Uterus (tissue), 4 donors: Measurements from ENCODE around the gene ABCB6. TPM values are rescaled to one million over a fixed set of nuclear protein-coding genes. Genes with fewer than 3 reads are reported as not detected.

Experiments used
- DNase-seq, 2 donors: peaks; one replicate each; pipeline ENCODE4 v3.0.0-alpha.2; 2019 to 2020
- H3K27ac ChIP-seq, 2 donors: fragments of 200-600 bp; sonication (generic); 1 replicate in 1 of 2; 2 replicates in 1 of 2; pipeline ENCODE4 v1.5.1; 2016 to 2018
- H3K27me3 ChIP-seq, 2 donors: fragments of 200-600 bp; sonication (generic); one replicate each; pipeline ENCODE4 v1.5.1; 2018 to 2019; ENCODE audit warnings: control low read depth in 1 of 2
- H3K36me3 ChIP-seq, 2 donors: fragments of 200-600 bp; sonication (generic); one replicate each; pipeline ENCODE4 v1.5.1; 2019; ENCODE audit warnings: control low read depth in 1 of 2
- H3K4me1 ChIP-seq, 2 donors: fragments of 200-600 bp; sonication (generic); one replicate each; pipeline ENCODE4 v1.5.1; 2018 to 2019; ENCODE audit warnings: control low read depth in 1 of 2
- H3K4me3 ChIP-seq, 2 donors: fragments of 200-600 bp; sonication (generic); 1 replicate in 1 of 2; 2 replicates in 1 of 2; pipeline ENCODE4 v1.5.1; 2018 to 2019; ENCODE audit warnings: mild to moderate bottlenecking in 1 of 2
- H3K9me3 ChIP-seq, 2 donors: fragments of 200-600 bp; sonication (generic); one replicate each; pipeline ENCODE4 v1.5.1; 2019; ENCODE audit warnings: control low read depth in 1 of 2
- POLR2A ChIP-seq, 2 donors: fragments of 450-650 bp; IDR thresholded peaks; one replicate each; pipeline ENCODE4 v1.6.1; 2016; ENCODE audit warnings: antibody characterized with exemption in 2 of 2, mild to moderate bottlenecking in 1 of 2, moderate library complexity in 1 of 2
- intact Hi-C: fragments of 100-400 bp; cut with DNase I; formaldehyde crosslinking; loops from one replicate; pipeline ENCODE4 v1.15.1; 2023; ENCODE audit warnings: low total_unique reads
- total RNA-seq, 4 donors: library from RNA; depleted of rRNA in 3 of 4; stranded (reverse); fragments of >200 nt in 3 of 4; gene quantifications; one replicate each; pipeline versions ENCODE4 v1.1.0 to v1.2.4, GENCODE V29; 2014 to 2023
- TF ChIP-seq, protein P1 (sequence below), 4 experiments: fragments of 200-600 bp in 2 of 4; fragments of 450-650 bp in 2 of 4; sonication (generic) in 2 of 4; IDR thresholded peaks; one replicate each; pipeline ENCODE4 v1.5.1; 2016 to 2019; ENCODE audit warnings: antibody characterized with exemption in 4 of 4, mild to moderate bottlenecking in 2 of 4, moderate library complexity in 1 of 4
- donor health status: DM: yes; HTN: yes; CAD: no.

ABCB6 gene
- total RNA-seq, 4 donors from 2014 or later = 7.1 to 37.6 (median 27.7) TPM

- DNase-seq = no peak
- Histone ChIP-seq H3K4me1 (peaks cover 0 to 7% of the 10 kb centered on the region in 2 donors), H3K27me3 (no peaks in the 10 kb centered on the region), H3K4me3 (peak overlapping the region; percentile 58 to 91), H3K27ac (peak overlapping the region; percentile 92 to 98), H3K36me3 (no peaks in the 10 kb centered on the region), H3K9me3 (no peaks in the 10 kb centered on the region)
- intact Hi-C loops = no loop called here
- TF ChIP-seq, protein P1, sequence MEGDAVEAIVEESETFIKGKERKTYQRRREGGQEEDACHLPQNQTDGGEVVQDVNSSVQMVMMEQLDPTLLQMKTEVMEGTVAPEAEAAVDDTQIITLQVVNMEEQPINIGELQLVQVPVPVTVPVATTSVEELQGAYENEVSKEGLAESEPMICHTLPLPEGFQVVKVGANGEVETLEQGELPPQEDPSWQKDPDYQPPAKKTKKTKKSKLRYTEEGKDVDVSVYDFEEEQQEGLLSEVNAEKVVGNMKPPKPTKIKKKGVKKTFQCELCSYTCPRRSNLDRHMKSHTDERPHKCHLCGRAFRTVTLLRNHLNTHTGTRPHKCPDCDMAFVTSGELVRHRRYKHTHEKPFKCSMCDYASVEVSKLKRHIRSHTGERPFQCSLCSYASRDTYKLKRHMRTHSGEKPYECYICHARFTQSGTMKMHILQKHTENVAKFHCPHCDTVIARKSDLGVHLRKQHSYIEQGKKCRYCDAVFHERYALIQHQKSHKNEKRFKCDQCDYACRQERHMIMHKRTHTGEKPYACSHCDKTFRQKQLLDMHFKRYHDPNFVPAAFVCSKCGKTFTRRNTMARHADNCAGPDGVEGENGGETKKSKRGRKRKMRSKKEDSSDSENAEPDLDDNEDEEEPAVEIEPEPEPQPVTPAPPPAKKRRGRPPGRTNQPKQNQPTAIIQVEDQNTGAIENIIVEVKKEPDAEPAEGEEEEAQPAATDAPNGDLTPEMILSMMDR (IDR thresholded peaks at IDR 0.05) = no peak
- no peak for TF ChIP-seq POLR2A (IDR thresholded peaks at IDR 0.05)
These were observed 9.5 kb upstream of the ABCB6 start for GRCh38 chr2:219228041-219228910.

DNA sequence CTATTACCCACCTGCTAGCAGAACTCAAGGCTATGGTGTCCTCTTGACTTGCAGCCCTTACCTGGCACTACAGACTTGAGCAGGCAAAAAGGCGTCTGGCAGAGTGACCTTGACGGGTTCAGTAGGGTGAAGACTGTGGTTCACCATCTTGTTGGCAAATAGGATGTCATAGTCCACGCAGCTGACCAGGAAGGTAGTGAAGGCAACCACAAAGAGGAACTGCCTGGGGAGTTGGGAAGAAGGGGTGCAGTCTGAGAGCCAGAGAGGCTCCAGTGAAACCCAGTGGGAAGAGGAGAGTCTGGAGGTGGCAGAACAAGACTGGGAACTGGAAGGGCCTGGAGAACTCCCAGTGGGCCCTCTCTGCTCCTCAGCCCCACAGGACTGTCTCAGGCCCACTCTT lies 6.6 kb upstream of the ABCB6 start:
- intact Hi-C loops = no loop called here
- peaks cover 0 to 7% of the 10 kb centered on the region in 2 donors for H3K4me1 ChIP-seq
- H3K27ac ChIP-seq = no peak overlapping the region
- DNase-seq = no peak
- no peaks in the 10 kb centered on the region for H3K9me3 ChIP-seq
- no peaks in the 10 kb centered on the region for H3K36me3 ChIP-seq
- H3K27me3 ChIP-seq = no peaks in the 10 kb centered on the region
- no peak overlapping the region for H3K4me3 ChIP-seq
- TF ChIP-seq POLR2A (IDR thresholded peaks at IDR 0.05) = no peak
- TF ChIP-seq, protein P1 (IDR thresholded peaks at IDR 0.05) = no peak

DNA sequence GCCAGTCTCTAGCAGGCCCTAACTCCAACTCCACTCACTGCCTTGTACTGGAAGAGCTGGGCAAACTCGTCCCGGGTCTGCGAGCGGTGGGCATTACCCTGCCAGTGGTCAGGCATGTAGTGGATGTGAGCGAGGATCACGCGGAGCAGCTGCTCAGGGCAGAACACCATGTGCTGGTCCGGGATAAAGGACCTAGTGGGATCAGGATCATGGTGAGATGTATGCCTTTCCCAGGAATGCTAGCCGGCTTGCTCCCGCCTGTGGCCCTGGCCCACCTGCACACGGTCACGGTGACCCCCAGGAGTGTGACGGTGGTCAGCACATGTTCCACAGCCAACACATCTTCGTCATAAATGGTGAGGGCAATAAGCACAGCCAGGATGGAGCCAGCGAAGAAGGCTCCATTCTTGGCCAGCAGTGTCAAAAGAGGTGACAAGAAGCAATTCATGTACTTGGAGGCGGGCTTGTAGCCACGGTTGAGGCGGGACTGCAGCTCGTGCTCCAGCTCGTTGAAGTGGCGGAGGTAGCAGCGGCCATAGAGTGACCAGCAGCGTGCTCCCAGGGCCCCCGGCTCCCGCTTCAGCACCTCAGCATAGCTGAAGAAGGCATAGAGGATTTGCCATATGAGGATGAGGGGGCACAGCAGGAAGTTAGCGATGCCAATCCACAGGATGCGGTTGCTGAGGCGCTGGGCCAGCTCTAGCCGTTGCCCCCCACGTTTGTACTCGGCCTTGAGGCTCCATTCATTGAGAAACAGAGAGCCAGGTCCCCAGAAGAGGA lies 5.3 kb upstream of the ABCB6 start:
- Histone ChIP-seq H3K36me3 (no peaks in the 10 kb centered on the region), H3K27ac (no peak overlapping the region), H3K9me3 (no peaks in the 10 kb centered on the region), H3K27me3 (no peaks in the 10 kb centered on the region), H3K4me3 (no peak overlapping the region), H3K4me1 (peaks cover 0 to 13% of the 10 kb centered on the region in 2 donors)
- intact Hi-C loops = no loop called here
- no peak for DNase-seq
- TF ChIP-seq, protein P1 (IDR thresholded peaks at IDR 0.05) = no peak
- TF ChIP-seq POLR2A (IDR thresholded peaks at IDR 0.05) = no peak

GRCh38 chr2:219221957-219222518 lies 3.3 kb upstream of the ABCB6 start:
- Histone ChIP-seq H3K27ac (no peak overlapping the region), H3K9me3 (no peaks in the 10 kb centered on the region), H3K4me3 (no peak overlapping the region), H3K36me3 (no peaks in the 10 kb centered on the region), H3K27me3 (no peaks in the 10 kb centered on the region), H3K4me1 (peaks cover 0 to 11% of the 10 kb centered on the region in 2 donors)
- no peak for DNase-seq
- intact Hi-C loops = no loop called here
- TF ChIP-seq, protein P1 (IDR thresholded peaks at IDR 0.05) = no peak
- no peak for TF ChIP-seq POLR2A (IDR thresholded peaks at IDR 0.05)
